Head of caudate nucleus (tissue), 42 donors: ENCODE results near the gene PSMA6.
A peak's percentile ranks its signal among the peaks of the same experiment; 100 is the strongest.
"Not testable (repeated sequence)": the region's sequence is repeated elsewhere in the genome, so short reads cannot be mapped to it uniquely, and the experiment has no call there.

Source experiments
- DNase-seq, 42 donors: peaks; one replicate each; pipeline versions ENCODE4 v3.0.0 to v3.0.0-alpha.2; 2020 to 2021; ENCODE audit warnings: mixed read lengths in 7 of 42
- intact Hi-C: fragments of 100-400 bp; cut with DNase I; formaldehyde crosslinking; loops from one replicate; pipeline ENCODE4 v1.15.0; 2022

PSMA6 gene

GRCh38 chr14:35292051-35292769 is at the start of gene PSMA6:
Gene PSMA6 (plus strand): TSS chr14:35292382. CDS start chr14:35292477, 95 bp downstream.
- peak; percentile 98 to 100 (median 100) for DNase-seq
- intact Hi-C loops, result loop anchor here (2.0 to 5.0 kb wide), 2 partner anchors 113 to 310 kb away; partner anchors contain the start of genes NFKBIA and SRP54

GRCh38 chr14:35242599-35243311 is 49.4 kb upstream of the PSMA6 start:
- intact Hi-C loops, result no loop called here
- DNase-seq, result no peak

GRCh38 chr14:35243956-35244355 is 48.2 kb upstream of the PSMA6 start:
- DNase-seq, result no peak
- intact Hi-C loops, result no loop called here

GRCh38 chr14:35244542-35244941 is 47.6 kb upstream of the PSMA6 start:
- DNase-seq, result no peak
- intact Hi-C loops, result no loop called here

- intact Hi-C loops, result no loop called here
These were observed 47.1 kb upstream of the PSMA6 start for GRCh38 chr14:35245051-35245450.

GRCh38 chr14:35247777-35248475 is 44.3 kb upstream of the PSMA6 start:
- intact Hi-C loops, result no loop called here
- DNase-seq, result peak in 2 of 42 donors; percentile 8 to 9

More at GRCh38 chr14:35245051-35245450, 47.1 kb upstream of the PSMA6 start:
- no peak for DNase-seq

- no peak for DNase-seq
- intact Hi-C loops, result no loop called here
These were observed 43.8 kb upstream of the PSMA6 start for GRCh38 chr14:35248476-35248788.

- no peak for DNase-seq
- intact Hi-C loops, result no loop called here
These were observed 41.9 kb upstream of the PSMA6 start for GRCh38 chr14:35250319-35250718.

GRCh38 chr14:35252451-35252868 is 39.7 kb upstream of the PSMA6 start:
- DNase-seq, result peak in 4 of 42 donors; percentile 6 to 40 (median 23)
- intact Hi-C loops, result no loop called here

- DNase-seq, intact Hi-C loops: not testable (repeated sequence)
These were observed 39.1 kb upstream of the PSMA6 start for GRCh38 chr14:35253056-35253455.

- DNase-seq, result peak in 1 of 42 donors; percentile 6
- intact Hi-C loops, result not testable (repeated sequence)
These were observed 38.1 kb upstream of the PSMA6 start for GRCh38 chr14:35254034-35254622.

- peak in 25 of 42 donors; percentile 7 to 62 (median 25) for DNase-seq
- intact Hi-C loops, result no loop called here
These were observed 37.4 kb upstream of the PSMA6 start for GRCh38 chr14:35254736-35255135.

GRCh38 chr14:35255711-35256110 is 36.5 kb upstream of the PSMA6 start:
- no peak for DNase-seq
- intact Hi-C loops, result no loop called here

- intact Hi-C loops, result no loop called here
- no peak for DNase-seq
These were observed 34.4 kb upstream of the PSMA6 start for GRCh38 chr14:35257809-35258208.

GRCh38 chr14:35258420-35258819 is 33.8 kb upstream of the PSMA6 start:
- no peak for DNase-seq
- intact Hi-C loops, result no loop called here

GRCh38 chr14:35261774-35262173 is 30.4 kb upstream of the PSMA6 start:
- DNase-seq, result peak in 4 of 42 donors; percentile 6 to 33 (median 12)
- intact Hi-C loops, result no loop called here

GRCh38 chr14:35262436-35262835 is 29.7 kb upstream of the PSMA6 start:
- intact Hi-C loops, result no loop called here
- DNase-seq, result no peak

- DNase-seq, result no peak
- intact Hi-C loops, result no loop called here
These were observed 23.2 kb upstream of the PSMA6 start for GRCh38 chr14:35268946-35269345.

GRCh38 chr14:35274805-35275204 is 17.4 kb upstream of the PSMA6 start:
- intact Hi-C loops, result no loop called here
- no peak for DNase-seq

- intact Hi-C loops, result no loop called here
- DNase-seq, result no peak
These were observed 15.0 kb upstream of the PSMA6 start for GRCh38 chr14:35277179-35277578.
